Breast epithelium (tissue), 4 donors: ENCODE data around the gene THSD4. TPM values are rescaled to one million over a fixed set of nuclear protein-coding genes. Genes with fewer than 3 reads are reported as not detected.
A peak's percentile ranks its signal among the peaks of the same experiment; 100 is the strongest.

Source experiments
- DNase-seq, 2 donors: peaks; one replicate each; pipeline ENCODE4 v3.0.0-alpha.2; 2019; ENCODE audit warnings: low spot score in 2 of 2
- H3K27ac ChIP-seq, 2 donors: fragments of 200-600 bp; sonication (generic) in 1 of 2; one replicate each; pipeline ENCODE4 v1.5.1; 2016 to 2019; ENCODE audit warnings: mild to moderate bottlenecking in 1 of 2
- H3K27me3 ChIP-seq, 2 donors: fragments of 200-600 bp; sonication (generic) in 1 of 2; one replicate each; pipeline versions ENCODE4 v1.5.1 to v1.6.0; 2017 to 2019; ENCODE audit warnings: control low read depth in 1 of 2, mild to moderate bottlenecking in 1 of 2
- H3K36me3 ChIP-seq: fragments of 200-600 bp; one replicate; pipeline ENCODE4 v1.5.1; 2019
- H3K4me1 ChIP-seq, 2 donors: fragments of 200-600 bp; sonication (generic); one replicate each; pipeline ENCODE4 v1.5.1; 2016 to 2019; ENCODE audit warnings: control low read depth in 1 of 2
- H3K4me3 ChIP-seq, 3 donors: fragments of 200-600 bp; sonication (generic); 1 replicate in 2 of 3; 2 replicates in 1 of 3; pipeline ENCODE4 v1.5.1; 2016 to 2019; ENCODE audit warnings: mild to moderate bottlenecking in 3 of 3, moderate library complexity in 2 of 3
- H3K9me3 ChIP-seq, 2 donors: fragments of 200-600 bp; sonication (generic) in 1 of 2; one replicate each; pipeline ENCODE4 v1.5.1; 2016 to 2019; ENCODE audit warnings: control low read depth in 1 of 2
- POLR2A ChIP-seq: fragments of 450-650 bp; IDR thresholded peaks from one replicate; pipeline ENCODE4 v1.6.1; 2016; ENCODE audit warnings: antibody characterized with exemption, mild to moderate bottlenecking, moderate library complexity
- POLR2AphosphoS5 ChIP-seq, 3 donors: sonication (generic); formaldehyde crosslinking; IDR thresholded peaks; one replicate each; pipeline ENCODE4 v1.6.1; 2017; ENCODE audit warnings: antibody characterized with exemption in 3 of 3
- intact Hi-C: fragments of 100-400 bp; cut with DNase I; formaldehyde crosslinking; loops from one replicate; pipeline ENCODE4 v1.15.1; 2023; ENCODE audit warnings: low total_unique reads
- total RNA-seq, 3 donors: library from RNA; depleted of rRNA; stranded (reverse); fragments of >200 nt; gene quantifications; one replicate each; pipeline ENCODE4 v1.1.0, GENCODE V29; 2016
- TF ChIP-seq, protein P1 (sequence below), 3 donors: fragments of 450-650 bp; IDR thresholded peaks; one replicate each; pipeline ENCODE4 v1.5.1; 2016 to 2017; ENCODE audit warnings: antibody characterized with exemption in 3 of 3, mild to moderate bottlenecking in 3 of 3, moderate library complexity in 3 of 3

THSD4 gene
- total RNA-seq, 3 donors from 2014 or later, result 0.64 to 58.7 (median 41.3) TPM

- Histone ChIP-seq H3K4me3 (no peak overlapping the region), H3K27me3 (no peaks in the 10 kb centered on the region), H3K4me1 (no peaks in the 10 kb centered on the region), H3K36me3 (no peaks in the 10 kb centered on the region), H3K9me3 (no peaks in the 10 kb centered on the region), H3K27ac (no peak overlapping the region)
- no peak for DNase-seq
- intact Hi-C loops, result no loop called here
- TF ChIP-seq, protein P1, sequence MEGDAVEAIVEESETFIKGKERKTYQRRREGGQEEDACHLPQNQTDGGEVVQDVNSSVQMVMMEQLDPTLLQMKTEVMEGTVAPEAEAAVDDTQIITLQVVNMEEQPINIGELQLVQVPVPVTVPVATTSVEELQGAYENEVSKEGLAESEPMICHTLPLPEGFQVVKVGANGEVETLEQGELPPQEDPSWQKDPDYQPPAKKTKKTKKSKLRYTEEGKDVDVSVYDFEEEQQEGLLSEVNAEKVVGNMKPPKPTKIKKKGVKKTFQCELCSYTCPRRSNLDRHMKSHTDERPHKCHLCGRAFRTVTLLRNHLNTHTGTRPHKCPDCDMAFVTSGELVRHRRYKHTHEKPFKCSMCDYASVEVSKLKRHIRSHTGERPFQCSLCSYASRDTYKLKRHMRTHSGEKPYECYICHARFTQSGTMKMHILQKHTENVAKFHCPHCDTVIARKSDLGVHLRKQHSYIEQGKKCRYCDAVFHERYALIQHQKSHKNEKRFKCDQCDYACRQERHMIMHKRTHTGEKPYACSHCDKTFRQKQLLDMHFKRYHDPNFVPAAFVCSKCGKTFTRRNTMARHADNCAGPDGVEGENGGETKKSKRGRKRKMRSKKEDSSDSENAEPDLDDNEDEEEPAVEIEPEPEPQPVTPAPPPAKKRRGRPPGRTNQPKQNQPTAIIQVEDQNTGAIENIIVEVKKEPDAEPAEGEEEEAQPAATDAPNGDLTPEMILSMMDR (IDR thresholded peaks at IDR 0.05), result no peak
- TF ChIP-seq POLR2A (no peak), POLR2AphosphoS5 (IDR thresholded peaks at IDR 0.05) (no peak)
Measured at GRCh38 chr15:71323082-71323481, 207.8 kb downstream of the THSD4 start.

- no peak for DNase-seq
- H3K4me3 ChIP-seq, result no peak overlapping the region
- no peaks in the 10 kb centered on the region for H3K36me3 ChIP-seq
- no peaks in the 10 kb centered on the region for H3K4me1 ChIP-seq
- TF ChIP-seq, protein P1 (IDR thresholded peaks at IDR 0.05), result no peak
- TF ChIP-seq POLR2AphosphoS5 (IDR thresholded peaks at IDR 0.05) (no peak), POLR2A (no peak)
- no peaks in the 10 kb centered on the region for H3K9me3 ChIP-seq
- no peak overlapping the region for H3K27ac ChIP-seq
- no peaks in the 10 kb centered on the region for H3K27me3 ChIP-seq
- intact Hi-C loops, result no loop called here
Measured at GRCh38 chr15:71323584-71323983, 208.3 kb downstream of the THSD4 start.

- Histone ChIP-seq H3K4me3 (no peak overlapping the region), H3K27me3 (no peaks in the 10 kb centered on the region), H3K4me1 (no peaks in the 10 kb centered on the region), H3K36me3 (no peaks in the 10 kb centered on the region), H3K9me3 (no peaks in the 10 kb centered on the region), H3K27ac (no peak overlapping the region)
- no peak for DNase-seq
- intact Hi-C loops, result no loop called here
- TF ChIP-seq POLR2A (no peak), POLR2AphosphoS5 (IDR thresholded peaks at IDR 0.05) (no peak)
- TF ChIP-seq, protein P1 (IDR thresholded peaks at IDR 0.05), result no peak
Measured at GRCh38 chr15:71325481-71325880, 210.2 kb downstream of the THSD4 start.

- Histone ChIP-seq H3K36me3 (no peaks in the 10 kb centered on the region), H3K4me1 (no peaks in the 10 kb centered on the region), H3K9me3 (no peaks in the 10 kb centered on the region), H3K4me3 (no peak overlapping the region), H3K27me3 (no peaks in the 10 kb centered on the region), H3K27ac (peak overlapping the region; percentile 68 to 69)
- no peak for DNase-seq
- intact Hi-C loops, result no loop called here
- no peak for TF ChIP-seq POLR2AphosphoS5 (IDR thresholded peaks at IDR 0.05)
Measured at GRCh38 chr15:71328453-71328852, 213.2 kb downstream of the THSD4 start.

GRCh38 chr15:71329041-71329440 lies 213.8 kb downstream of the THSD4 start:
- peak overlapping the region; percentile 68 to 69 for H3K27ac ChIP-seq
- H3K4me3 ChIP-seq, result no peak overlapping the region
- peak in 1 of 2 donors; percentile 27 for DNase-seq
- no peaks in the 10 kb centered on the region for H3K36me3 ChIP-seq
- no peaks in the 10 kb centered on the region for H3K4me1 ChIP-seq
- no peaks in the 10 kb centered on the region for H3K9me3 ChIP-seq
- no peak for TF ChIP-seq POLR2A
- TF ChIP-seq POLR2AphosphoS5 (IDR thresholded peaks at IDR 0.05), result peak in 1 of 3 donors; percentile 16
- TF ChIP-seq, protein P1 (IDR thresholded peaks at IDR 0.05), result no peak
- H3K27me3 ChIP-seq, result no peaks in the 10 kb centered on the region
- intact Hi-C loops, result no loop called here
